NT2/D1 (cell line): ENCODE results near the gene CARD14.

Experiments
- SUZ12 ChIP-seq: IDR thresholded peaks from 2 replicates; pipeline ENCODE4 v1.6.1; 2011; ENCODE audit not compliant: insufficient read length, insufficient read depth; ENCODE audit errors: extremely low read depth
- YY1 ChIP-seq: IDR thresholded peaks from 2 replicates; pipeline ENCODE4 v1.6.1; 2011; ENCODE audit not compliant: insufficient read length, insufficient read depth

DNA sequence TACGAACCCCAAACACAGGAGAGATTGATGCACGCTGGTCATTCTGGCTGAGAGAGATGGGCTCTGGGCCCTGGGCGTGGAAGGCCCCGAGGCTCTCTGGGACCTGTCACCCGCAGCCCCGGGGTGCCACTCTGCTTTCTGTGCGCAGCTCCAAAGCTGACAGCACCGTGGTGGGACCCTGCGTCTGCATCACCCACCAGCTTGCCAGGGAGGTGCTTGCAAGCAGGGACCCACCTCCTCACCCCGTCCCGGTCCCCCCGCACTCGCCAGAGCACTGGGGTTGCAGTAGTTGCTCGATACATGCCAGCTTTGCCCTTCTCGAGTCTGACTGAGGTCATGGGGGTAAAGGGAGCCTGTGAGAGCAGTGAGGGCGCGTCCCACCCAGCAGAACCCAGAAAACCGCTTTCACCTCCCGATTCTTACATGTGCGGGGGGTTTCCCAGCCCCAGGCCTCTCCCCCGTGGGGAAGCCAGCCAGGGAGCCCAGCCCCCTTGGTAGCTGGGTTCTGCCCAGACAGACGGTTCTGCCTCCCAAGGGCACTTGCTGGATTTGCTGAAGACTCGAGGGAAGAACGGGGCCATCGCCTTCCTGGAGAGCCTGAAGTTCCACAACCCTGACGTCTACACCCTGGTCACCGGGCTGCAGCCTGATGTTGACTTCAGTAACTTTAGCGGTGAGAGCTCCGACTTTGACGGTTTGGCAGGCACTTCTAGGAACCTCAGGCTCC lies 12.5 kb downstream of the CARD14 start:
- TF ChIP-seq SUZ12 (no peak), YY1 (no peak)
